ENCODE results near the gene RNU5B-1. TPM values are rescaled to one million over a fixed set of nuclear protein-coding genes. Genes with fewer than 3 reads are reported as not detected.

The RNU5B-1 gene
- total RNA-seq, 1 experiment from 2014 or later, result 25.8 TPM

GRCh38 chr15:65335278-65336055 is 31.0 kb downstream of the RNU5B-1 start:
- BruUV-seq (replicated peaks), result no TSS peak
- no peaks in the 10 kb centered on the region for H3K36me3 Mint-ChIP-seq (ENCODE audit: insufficient read depth, unreplicated experiment)
- TF ChIP-seq CTCF (IDR thresholded peaks at IDR 0.05; ENCODE audit: unreplicated experiment), result no peak
- no peaks in the 10 kb centered on the region for H3K9me3 Mint-ChIP-seq (ENCODE audit: low read depth, unreplicated experiment)
- CTCF ChIA-PET, result interaction anchor here (0.5 kb wide), 1 partner anchor 16 kb away, joined by 3 read pairs; no protein-coding TSS in a partner anchor
- peaks cover 98% of the 10 kb centered on the region for H3K27me3 Mint-ChIP-seq (ENCODE audit: unreplicated experiment)
- H3K4me3 Mint-ChIP-seq (ENCODE audit: low read depth, unreplicated experiment), result no peak overlapping the region
- H3K27ac Mint-ChIP-seq (ENCODE audit: unreplicated experiment), result no peak overlapping the region
- no peak for DNase-seq
- H3K4me1 Mint-ChIP-seq (ENCODE audit: low read depth, unreplicated experiment), result no peaks in the 10 kb centered on the region
- intact Hi-C loops (cut with micrococcal nuclease; ENCODE audit: unreplicated experiment), result no loop called here

- no peaks in the 10 kb centered on the region for H3K4me1 Mint-ChIP-seq (ENCODE audit: low read depth, unreplicated experiment)
- H3K27ac Mint-ChIP-seq (ENCODE audit: unreplicated experiment), result no peak overlapping the region
Measured at GRCh38 chr15:65336493-65337435, 32.3 kb downstream of the RNU5B-1 start.

GRCh38 chr15:65337436-65338070 is 33.1 kb downstream of the RNU5B-1 start:
- intact Hi-C loops (cut with micrococcal nuclease; ENCODE audit: unreplicated experiment), result no loop called here
- Mint-ChIP-seq H3K4me1 (ENCODE audit: low read depth, unreplicated experiment) (no peaks in the 10 kb centered on the region), H3K9me3 (ENCODE audit: low read depth, unreplicated experiment) (no peaks in the 10 kb centered on the region), H3K27ac (ENCODE audit: unreplicated experiment) (no peak overlapping the region), H3K36me3 (ENCODE audit: insufficient read depth, unreplicated experiment) (no peaks in the 10 kb centered on the region), H3K4me3 (ENCODE audit: low read depth, unreplicated experiment) (no peak overlapping the region), H3K27me3 (ENCODE audit: unreplicated experiment) (peaks cover 92% of the 10 kb centered on the region)
- no peak for TF ChIP-seq CTCF (IDR thresholded peaks at IDR 0.05; ENCODE audit: unreplicated experiment)
- no peak for DNase-seq
- CTCF ChIA-PET, result interaction anchor here (0.6 kb wide), 2 partner anchors 143 to 516 kb away, joined by 3 read pairs; no protein-coding TSS in a partner anchor
- BruUV-seq (replicated peaks), result no TSS peak

More at GRCh38 chr15:65336493-65337435, 32.3 kb downstream of the RNU5B-1 start:
- H3K9me3 Mint-ChIP-seq (ENCODE audit: low read depth, unreplicated experiment), result no peaks in the 10 kb centered on the region
- no TSS peak for BruUV-seq (replicated peaks)
- no peak overlapping the region for H3K4me3 Mint-ChIP-seq (ENCODE audit: low read depth, unreplicated experiment)
- DNase-seq, result no peak
- CTCF ChIA-PET, result no interaction called here
- H3K27me3 Mint-ChIP-seq (ENCODE audit: unreplicated experiment), result peaks cover 94% of the 10 kb centered on the region
- no peaks in the 10 kb centered on the region for H3K36me3 Mint-ChIP-seq (ENCODE audit: insufficient read depth, unreplicated experiment)
- intact Hi-C loops (cut with micrococcal nuclease; ENCODE audit: unreplicated experiment), result no loop called here
- TF ChIP-seq CTCF (IDR thresholded peaks at IDR 0.05; ENCODE audit: unreplicated experiment), result no peak

GRCh38 chr15:65338366-65338765 is 33.9 kb downstream of the RNU5B-1 start:
- Mint-ChIP-seq H3K9me3 (ENCODE audit: low read depth, unreplicated experiment) (no peaks in the 10 kb centered on the region), H3K27me3 (ENCODE audit: unreplicated experiment) (peaks cover 92% of the 10 kb centered on the region), H3K4me1 (ENCODE audit: low read depth, unreplicated experiment) (no peaks in the 10 kb centered on the region), H3K36me3 (ENCODE audit: insufficient read depth, unreplicated experiment) (no peaks in the 10 kb centered on the region), H3K4me3 (ENCODE audit: low read depth, unreplicated experiment) (no peak overlapping the region), H3K27ac (ENCODE audit: unreplicated experiment) (no peak overlapping the region)
- CTCF ChIA-PET, result interaction anchor here (0.6 to 1.0 kb wide), 2 partner anchors 20 to 515 kb away, joined by 3 to 4 read pairs; no protein-coding TSS in a partner anchor
- BruUV-seq (replicated peaks), result no TSS peak
- intact Hi-C loops (cut with micrococcal nuclease; ENCODE audit: unreplicated experiment), result no loop called here
- TF ChIP-seq CTCF (IDR thresholded peaks at IDR 0.05; ENCODE audit: unreplicated experiment), result no peak
- no peak for DNase-seq

Data from Calu3 (cell line).